Neural progenitor cell (in vitro differentiated cells): ENCODE measurements around the gene KLF6. TPM values are rescaled to one million over a fixed set of nuclear protein-coding genes. Genes with fewer than 3 reads are reported as not detected.
A peak's percentile ranks its signal among the peaks of the same experiment; 100 is the strongest.

ENCODE experiments used
- DNase-seq: peaks from one replicate; pipeline ENCODE4 v3.0.0-alpha.2; 2016; ENCODE audit warnings: low spot score
- H2AFZ ChIP-seq: fragments of 200-600 bp; sonication (generic); replicated peaks from 2 replicates; pipeline ENCODE4 v1.6.1; 2016; ENCODE audit warnings: antibody characterized with exemption
- H3F3A ChIP-seq: fragments of 200-600 bp; sonication (generic); 2 replicates; pipeline ENCODE4 v1.6.1; 2016; ENCODE audit warnings: antibody characterized with exemption, low read depth
- H3K27ac ChIP-seq: fragments of 200-600 bp; sonication (generic); 2 replicates; pipeline ENCODE4 v1.5.1; 2016; ENCODE audit warnings: mild to moderate bottlenecking
- H3K27me3 ChIP-seq: fragments of 200-600 bp; sonication (generic); 2 replicates; pipeline ENCODE4 v1.6.1; 2016; ENCODE audit warnings: mild to moderate bottlenecking, moderate library complexity
- H3K36me3 ChIP-seq: fragments of 200-600 bp; sonication (generic); 2 replicates; pipeline ENCODE4 v1.5.1; 2016
- H3K4me1 ChIP-seq: fragments of 200-600 bp; sonication (generic); 2 replicates; pipeline ENCODE4 v1.6.1; 2016; ENCODE audit warnings: mixed run types
- H3K4me2 ChIP-seq: fragments of 200-600 bp; sonication (generic); 2 replicates; pipeline ENCODE4 v1.6.1; 2016
- H3K4me3 ChIP-seq: fragments of 200-600 bp; sonication (generic); 2 replicates; pipeline ENCODE4 v1.5.1; 2016
- H3K79me2 ChIP-seq: fragments of 200-600 bp; sonication (generic); 2 replicates; pipeline ENCODE4 v1.6.1; 2016; ENCODE audit warnings: low read depth
- H3K9ac ChIP-seq: fragments of 200-600 bp; sonication (generic); 2 replicates; pipeline ENCODE4 v1.6.1; 2016
- H3K9me3 ChIP-seq: fragments of 200-600 bp; sonication (generic); 2 replicates; pipeline ENCODE4 v1.5.1; 2016; ENCODE audit warnings: low read depth
- H4K20me1 ChIP-seq: fragments of 200-600 bp; sonication (generic); 2 replicates; pipeline ENCODE4 v1.6.1; 2016; ENCODE audit warnings: low read depth
- H3K27ac Mint-ChIP-seq: 3 replicates; pipeline ENCODE4 v1.8.0; 2021; ENCODE audit warnings: mixed read lengths
- H3K27me3 Mint-ChIP-seq: 2 replicates; pipeline ENCODE4 v1.8.0; 2022; ENCODE audit warnings: low read depth, mild to moderate bottlenecking, inconsistent platforms, moderate library complexity, mixed read lengths; ENCODE audit not compliant: insufficient read depth
- H3K36me3 Mint-ChIP-seq: 3 replicates; pipeline ENCODE4 v1.8.0; 2021; ENCODE audit warnings: mixed read lengths
- H3K4me1 Mint-ChIP-seq: 3 replicates; pipeline ENCODE4 v1.8.0; 2021; ENCODE audit warnings: mixed read lengths
- H3K4me3 Mint-ChIP-seq: 3 replicates; pipeline ENCODE4 v1.8.0; 2021; ENCODE audit warnings: mild to moderate bottlenecking, moderate library complexity, mixed read lengths
- H3K9me3 Mint-ChIP-seq: 3 replicates; pipeline ENCODE4 v1.8.0; 2020; ENCODE audit warnings: mixed read lengths
- EZH2 ChIP-seq: fragments of 200-600 bp; sonication (generic); IDR thresholded peaks from 2 replicates; pipeline ENCODE4 v1.6.1; 2017; ENCODE audit warnings: antibody characterized with exemption, mild to moderate bottlenecking, moderate library complexity
- EZH2phosphoT487 ChIP-seq: fragments of 200-600 bp; sonication (generic); IDR thresholded peaks from 2 replicates; pipeline ENCODE4 v1.6.1; 2017; ENCODE audit warnings: antibody characterized with exemption
- total RNA-seq: library from RNA; depleted of rRNA; stranded (reverse); fragments of >200 nt; gene quantifications from 2 replicates; pipeline ENCODE4 v1.2.3, GENCODE V29; 2015; ENCODE audit warnings: low replicate concordance
- TF ChIP-seq, protein P1 (sequence below): fragments of 200-600 bp; sonication (generic); IDR thresholded peaks from 2 replicates; pipeline ENCODE4 v1.5.1; 2017; ENCODE audit warnings: antibody characterized with exemption, mild to moderate bottlenecking

KLF6 gene
- total RNA-seq, 1 donor from 2014 or later, result 11.9 TPM

DNA sequence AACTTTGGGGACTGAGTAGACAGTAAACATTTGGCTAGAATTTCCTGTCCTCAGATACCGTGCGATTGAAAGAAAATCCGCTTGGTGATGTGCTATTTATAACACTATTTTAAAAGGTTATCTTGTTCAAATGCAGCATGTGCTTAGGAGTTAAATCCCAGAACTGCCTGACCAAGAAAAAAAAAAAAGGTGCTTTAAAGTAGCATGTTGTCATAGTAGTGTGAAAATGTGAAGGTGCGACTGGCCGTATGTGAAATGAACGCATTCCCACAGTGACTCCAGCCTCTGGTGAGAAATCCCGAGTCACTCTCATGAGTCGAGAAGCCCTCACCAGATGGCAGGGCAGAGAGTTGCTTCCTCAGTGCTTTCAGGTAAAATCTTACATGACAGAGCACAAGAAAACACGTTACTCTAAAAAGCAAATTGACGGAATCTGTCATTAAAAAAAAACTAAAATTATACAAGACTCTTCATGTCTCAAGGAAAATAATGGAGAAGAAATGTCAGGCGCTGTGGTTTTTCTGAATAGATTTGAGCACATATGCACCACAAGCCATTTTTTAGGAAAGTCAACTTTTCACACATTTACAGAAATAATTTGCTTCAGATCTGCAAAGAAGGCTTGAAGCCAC lies 18.4 kb upstream of the KLF6 start:
- H3K79me2 ChIP-seq, result no peaks in the 10 kb centered on the region
- Mint-ChIP-seq H3K9me3 (peaks cover 3% of the 10 kb centered on the region), H3K27me3 (peaks cover 2% of the 10 kb centered on the region), H3K27ac (no peak overlapping the region), H3K4me3 (no peak overlapping the region), H3K36me3 (no peaks in the 10 kb centered on the region), H3K4me1 (peaks cover 35% of the 10 kb centered on the region)
- H3K27ac ChIP-seq, result no peak overlapping the region
- TF ChIP-seq EZH2phosphoT487 (no peak), EZH2 (no peak)
- TF ChIP-seq, protein P1, sequence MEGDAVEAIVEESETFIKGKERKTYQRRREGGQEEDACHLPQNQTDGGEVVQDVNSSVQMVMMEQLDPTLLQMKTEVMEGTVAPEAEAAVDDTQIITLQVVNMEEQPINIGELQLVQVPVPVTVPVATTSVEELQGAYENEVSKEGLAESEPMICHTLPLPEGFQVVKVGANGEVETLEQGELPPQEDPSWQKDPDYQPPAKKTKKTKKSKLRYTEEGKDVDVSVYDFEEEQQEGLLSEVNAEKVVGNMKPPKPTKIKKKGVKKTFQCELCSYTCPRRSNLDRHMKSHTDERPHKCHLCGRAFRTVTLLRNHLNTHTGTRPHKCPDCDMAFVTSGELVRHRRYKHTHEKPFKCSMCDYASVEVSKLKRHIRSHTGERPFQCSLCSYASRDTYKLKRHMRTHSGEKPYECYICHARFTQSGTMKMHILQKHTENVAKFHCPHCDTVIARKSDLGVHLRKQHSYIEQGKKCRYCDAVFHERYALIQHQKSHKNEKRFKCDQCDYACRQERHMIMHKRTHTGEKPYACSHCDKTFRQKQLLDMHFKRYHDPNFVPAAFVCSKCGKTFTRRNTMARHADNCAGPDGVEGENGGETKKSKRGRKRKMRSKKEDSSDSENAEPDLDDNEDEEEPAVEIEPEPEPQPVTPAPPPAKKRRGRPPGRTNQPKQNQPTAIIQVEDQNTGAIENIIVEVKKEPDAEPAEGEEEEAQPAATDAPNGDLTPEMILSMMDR, result no peak
- H4K20me1 ChIP-seq, result no peaks in the 10 kb centered on the region
- H3K9ac ChIP-seq, result no peak overlapping the region
- H3K27me3 ChIP-seq, result no peaks in the 10 kb centered on the region
- no peak for DNase-seq
- H3K4me3 ChIP-seq, result no peak overlapping the region
- H3F3A ChIP-seq, result no peaks in the 10 kb centered on the region
- H3K4me2 ChIP-seq, result no peak overlapping the region
- peak overlapping the region; percentile 55 for H2AFZ ChIP-seq
- H3K9me3 ChIP-seq, result no peaks in the 10 kb centered on the region
- no peaks in the 10 kb centered on the region for H3K4me1 ChIP-seq
- H3K36me3 ChIP-seq, result no peaks in the 10 kb centered on the region

GRCh38 chr10:3802526-3803265 lies 17.7 kb upstream of the KLF6 start:
- Histone ChIP-seq H3K36me3 (no peaks in the 10 kb centered on the region), H3K4me3 (no peak overlapping the region), H4K20me1 (no peaks in the 10 kb centered on the region), H3K4me1 (no peaks in the 10 kb centered on the region), H3K9me3 (no peaks in the 10 kb centered on the region), H3K27me3 (no peaks in the 10 kb centered on the region), H3K79me2 (no peaks in the 10 kb centered on the region), H3K9ac (no peak overlapping the region), H3K4me2 (no peak overlapping the region), H3K27ac (no peak overlapping the region), H3F3A (no peaks in the 10 kb centered on the region), H2AFZ (no peak overlapping the region)
- H3K4me3 Mint-ChIP-seq, result no peak overlapping the region
- H3K27ac Mint-ChIP-seq, result no peak overlapping the region
- peaks cover 3% of the 10 kb centered on the region for H3K36me3 Mint-ChIP-seq
- peaks cover 28% of the 10 kb centered on the region for H3K4me1 Mint-ChIP-seq
- peaks cover 2% of the 10 kb centered on the region for H3K27me3 Mint-ChIP-seq
- no peak for TF ChIP-seq EZH2phosphoT487
- TF ChIP-seq, protein P1, result no peak
- TF ChIP-seq EZH2, result no peak
- DNase-seq, result no peak
- peaks cover 8% of the 10 kb centered on the region for H3K9me3 Mint-ChIP-seq

DNA sequence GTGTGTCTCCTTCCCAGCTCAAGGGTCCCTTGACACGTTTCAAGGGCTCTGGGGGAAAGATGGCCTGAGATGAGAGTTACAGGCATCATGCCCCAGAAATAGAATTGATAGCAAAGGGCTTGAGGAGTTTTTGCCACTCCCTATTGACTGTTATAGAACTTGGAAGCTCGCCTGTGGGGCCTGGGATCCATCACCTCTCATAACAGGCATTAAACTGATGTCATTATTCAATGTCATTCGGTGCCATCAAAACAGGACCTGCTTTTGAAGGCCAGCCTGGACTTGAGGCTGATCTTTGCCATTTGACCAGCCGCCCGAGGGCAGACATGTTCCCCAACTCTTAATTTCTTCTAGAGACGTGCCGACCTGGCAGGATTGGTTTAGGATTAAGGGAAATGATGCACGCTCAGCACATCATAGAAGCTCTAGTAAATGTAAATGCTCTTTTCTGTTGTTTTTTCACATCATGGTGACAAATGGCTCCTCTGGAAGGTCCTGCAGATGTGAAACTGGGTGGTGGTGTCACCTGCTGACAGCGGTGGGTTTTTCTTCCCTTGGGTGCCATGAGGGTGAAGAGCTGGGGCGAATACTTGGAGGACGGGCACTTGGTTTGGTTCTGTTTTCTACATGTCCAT lies 16.7 kb upstream of the KLF6 start:
- Histone ChIP-seq H3K9ac (no peak overlapping the region), H3K4me2 (no peak overlapping the region), H4K20me1 (no peaks in the 10 kb centered on the region), H3K36me3 (no peaks in the 10 kb centered on the region), H3K79me2 (no peaks in the 10 kb centered on the region), H3K4me1 (no peaks in the 10 kb centered on the region), H3K9me3 (no peaks in the 10 kb centered on the region), H3K27me3 (no peaks in the 10 kb centered on the region), H3K4me3 (no peak overlapping the region), H3F3A (no peaks in the 10 kb centered on the region), H2AFZ (no peak overlapping the region), H3K27ac (no peak overlapping the region)
- Mint-ChIP-seq H3K4me3 (no peak overlapping the region), H3K27me3 (peaks cover 2% of the 10 kb centered on the region), H3K36me3 (peaks cover 3% of the 10 kb centered on the region), H3K9me3 (peaks cover 10% of the 10 kb centered on the region), H3K27ac (no peak overlapping the region), H3K4me1 (peaks cover 19% of the 10 kb centered on the region)
- DNase-seq, result no peak
- TF ChIP-seq, protein P1, result no peak
- TF ChIP-seq EZH2phosphoT487, result no peak
- no peak for TF ChIP-seq EZH2
